ENCODE data around the gene NAAA. TPM values are rescaled to one million over a fixed set of nuclear protein-coding genes. Genes with fewer than 3 reads are reported as not detected.
"Not testable (repeated sequence)": the region's sequence is repeated elsewhere in the genome, so short reads cannot be mapped to it uniquely, and the experiment has no call there.

Gene NAAA
- total RNA-seq, 1 donor from 2014 or later, result 4.0 TPM

DNA sequence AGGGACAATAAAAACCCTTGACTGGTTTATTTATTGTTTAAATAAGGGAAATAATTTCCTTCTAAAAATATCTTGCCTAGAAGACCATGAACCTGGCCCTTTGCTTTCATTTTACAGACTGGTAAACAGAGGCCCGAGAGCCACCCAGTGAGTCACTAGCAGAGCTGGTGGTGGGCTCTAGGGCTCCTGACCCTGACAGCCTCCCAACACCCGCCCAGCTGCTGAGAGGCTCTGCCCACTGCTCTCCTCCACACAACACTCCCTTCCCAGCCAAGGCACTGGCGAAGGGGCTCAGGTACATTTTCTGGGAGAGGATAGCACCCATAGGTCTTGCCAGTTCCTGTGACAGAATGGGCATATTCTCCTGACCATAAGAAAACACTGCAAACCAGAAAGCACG is 20.5 kb downstream of the NAAA start:
- TF ChIP-seq, protein P1, sequence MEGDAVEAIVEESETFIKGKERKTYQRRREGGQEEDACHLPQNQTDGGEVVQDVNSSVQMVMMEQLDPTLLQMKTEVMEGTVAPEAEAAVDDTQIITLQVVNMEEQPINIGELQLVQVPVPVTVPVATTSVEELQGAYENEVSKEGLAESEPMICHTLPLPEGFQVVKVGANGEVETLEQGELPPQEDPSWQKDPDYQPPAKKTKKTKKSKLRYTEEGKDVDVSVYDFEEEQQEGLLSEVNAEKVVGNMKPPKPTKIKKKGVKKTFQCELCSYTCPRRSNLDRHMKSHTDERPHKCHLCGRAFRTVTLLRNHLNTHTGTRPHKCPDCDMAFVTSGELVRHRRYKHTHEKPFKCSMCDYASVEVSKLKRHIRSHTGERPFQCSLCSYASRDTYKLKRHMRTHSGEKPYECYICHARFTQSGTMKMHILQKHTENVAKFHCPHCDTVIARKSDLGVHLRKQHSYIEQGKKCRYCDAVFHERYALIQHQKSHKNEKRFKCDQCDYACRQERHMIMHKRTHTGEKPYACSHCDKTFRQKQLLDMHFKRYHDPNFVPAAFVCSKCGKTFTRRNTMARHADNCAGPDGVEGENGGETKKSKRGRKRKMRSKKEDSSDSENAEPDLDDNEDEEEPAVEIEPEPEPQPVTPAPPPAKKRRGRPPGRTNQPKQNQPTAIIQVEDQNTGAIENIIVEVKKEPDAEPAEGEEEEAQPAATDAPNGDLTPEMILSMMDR (IDR thresholded peaks at IDR 0.05; ENCODE audit: unreplicated experiment), result no peak
- H3K36me3 Mint-ChIP-seq (ENCODE audit: low read depth, unreplicated experiment), result peaks cover 10% of the 10 kb centered on the region
- no peak for DNase-seq (ENCODE audit: low spot score)
- no peaks in the 10 kb centered on the region for H3K9me3 Mint-ChIP-seq (ENCODE audit: unreplicated experiment)
- no peak overlapping the region for H3K4me3 Mint-ChIP-seq (ENCODE audit: unreplicated experiment)
- H3K4me1 Mint-ChIP-seq (ENCODE audit: unreplicated experiment), result peaks cover 12% of the 10 kb centered on the region
- H3K27ac Mint-ChIP-seq (ENCODE audit: unreplicated experiment), result no peak overlapping the region
- H3K27me3 Mint-ChIP-seq (ENCODE audit: unreplicated experiment), result no peaks in the 10 kb centered on the region

DNA sequence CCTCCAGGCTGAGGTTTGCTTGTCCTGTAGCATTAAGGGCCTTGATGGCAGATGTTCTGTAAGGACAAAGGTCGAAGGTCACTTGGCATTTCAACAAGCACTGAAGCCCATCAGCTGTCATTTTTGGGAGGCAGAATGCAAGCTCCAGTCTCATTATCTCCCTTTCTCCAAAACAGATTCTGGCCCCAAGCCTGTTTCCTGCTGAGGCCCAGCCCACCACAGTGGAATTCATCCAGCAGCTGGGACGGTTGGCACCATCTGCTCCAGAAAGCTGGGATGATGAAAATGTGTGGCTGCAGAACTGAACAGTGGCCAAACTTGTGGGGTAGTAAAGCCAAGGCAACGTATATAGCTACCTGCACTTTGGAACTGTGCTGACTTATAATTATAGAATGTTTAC is 20.9 kb downstream of the NAAA start:
- H3K4me3 Mint-ChIP-seq (ENCODE audit: unreplicated experiment), result no peak overlapping the region
- no peaks in the 10 kb centered on the region for H3K27me3 Mint-ChIP-seq (ENCODE audit: unreplicated experiment)
- TF ChIP-seq, protein P1 (IDR thresholded peaks at IDR 0.05; ENCODE audit: unreplicated experiment), result no peak
- no peak for DNase-seq (ENCODE audit: low spot score)
- H3K9me3 Mint-ChIP-seq (ENCODE audit: unreplicated experiment), result no peaks in the 10 kb centered on the region
- H3K36me3 Mint-ChIP-seq (ENCODE audit: low read depth, unreplicated experiment), result peaks cover 10% of the 10 kb centered on the region
- H3K4me1 Mint-ChIP-seq (ENCODE audit: unreplicated experiment), result peaks cover 12% of the 10 kb centered on the region
- H3K27ac Mint-ChIP-seq (ENCODE audit: unreplicated experiment), result no peak overlapping the region

DNA sequence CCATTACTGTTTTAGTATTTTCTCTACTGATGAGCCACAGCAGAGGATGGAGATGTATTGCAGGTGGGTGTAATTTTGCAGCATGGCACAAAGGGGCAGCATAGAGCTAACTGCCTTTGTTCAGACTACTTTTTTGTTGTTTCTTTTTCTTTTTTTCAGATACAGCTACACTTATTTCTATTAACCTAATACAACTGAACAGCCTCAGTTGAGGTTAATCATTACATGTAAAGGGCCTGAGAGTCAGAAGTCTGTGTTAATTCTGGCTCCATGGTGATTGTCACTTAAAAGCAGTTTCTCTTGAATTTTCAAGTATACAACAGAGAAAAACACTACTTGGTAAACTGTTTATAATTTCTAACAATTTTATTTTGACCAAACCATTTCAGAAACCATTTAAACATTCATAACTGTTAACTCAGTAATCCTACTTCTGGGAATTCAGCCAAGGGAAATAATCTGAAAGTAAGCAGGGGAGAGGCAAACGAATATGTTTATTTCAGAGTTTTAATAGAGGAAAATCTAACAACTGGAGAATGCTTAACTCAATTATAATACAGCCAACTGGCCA is 24.6 kb downstream of the NAAA start:
- H3K27ac Mint-ChIP-seq (ENCODE audit: unreplicated experiment), result no peak overlapping the region
- TF ChIP-seq, protein P1 (IDR thresholded peaks at IDR 0.05; ENCODE audit: unreplicated experiment), result peak; percentile 78

DNA sequence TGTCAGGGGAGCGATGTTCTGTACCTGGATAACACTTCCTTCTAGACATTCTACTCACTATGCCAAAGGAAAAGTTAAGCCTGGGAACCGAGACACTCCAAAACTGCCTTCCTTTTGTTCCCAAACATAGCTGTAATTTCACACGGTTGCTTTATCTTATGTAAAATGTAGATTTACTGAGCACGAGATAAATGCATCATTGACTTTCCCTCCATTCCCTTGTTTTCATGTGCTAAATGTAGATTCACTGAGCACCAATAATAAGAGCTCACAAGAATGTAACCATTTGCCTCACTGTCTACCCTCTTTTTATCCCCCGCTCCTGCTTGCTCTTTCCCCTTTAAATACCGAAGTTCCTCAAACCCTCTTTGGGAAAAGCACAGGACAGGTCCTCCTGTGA is 27.8 kb downstream of the NAAA start:
- H3K27me3 Mint-ChIP-seq (ENCODE audit: unreplicated experiment), result peaks cover 2% of the 10 kb centered on the region
- TF ChIP-seq, protein P1 (IDR thresholded peaks at IDR 0.05; ENCODE audit: unreplicated experiment), result no peak
- no peaks in the 10 kb centered on the region for H3K4me1 Mint-ChIP-seq (ENCODE audit: unreplicated experiment)
- no peak overlapping the region for H3K27ac Mint-ChIP-seq (ENCODE audit: unreplicated experiment)
- no peaks in the 10 kb centered on the region for H3K36me3 Mint-ChIP-seq (ENCODE audit: low read depth, unreplicated experiment)
- no peak for DNase-seq (ENCODE audit: low spot score)
- H3K9me3 Mint-ChIP-seq (ENCODE audit: unreplicated experiment), result no peaks in the 10 kb centered on the region
- H3K4me3 Mint-ChIP-seq (ENCODE audit: unreplicated experiment), result no peak overlapping the region

More for the DNA sequence above, 24.6 kb downstream of the NAAA start:
- DNase-seq (ENCODE audit: low spot score), result peak; percentile 44
- Mint-ChIP-seq H3K9me3 (ENCODE audit: unreplicated experiment) (no peaks in the 10 kb centered on the region), H3K27me3 (ENCODE audit: unreplicated experiment) (peaks cover 2% of the 10 kb centered on the region), H3K36me3 (ENCODE audit: low read depth, unreplicated experiment) (peaks cover 4% of the 10 kb centered on the region), H3K4me3 (ENCODE audit: unreplicated experiment) (no peak overlapping the region), H3K4me1 (ENCODE audit: unreplicated experiment) (no peaks in the 10 kb centered on the region)

DNA sequence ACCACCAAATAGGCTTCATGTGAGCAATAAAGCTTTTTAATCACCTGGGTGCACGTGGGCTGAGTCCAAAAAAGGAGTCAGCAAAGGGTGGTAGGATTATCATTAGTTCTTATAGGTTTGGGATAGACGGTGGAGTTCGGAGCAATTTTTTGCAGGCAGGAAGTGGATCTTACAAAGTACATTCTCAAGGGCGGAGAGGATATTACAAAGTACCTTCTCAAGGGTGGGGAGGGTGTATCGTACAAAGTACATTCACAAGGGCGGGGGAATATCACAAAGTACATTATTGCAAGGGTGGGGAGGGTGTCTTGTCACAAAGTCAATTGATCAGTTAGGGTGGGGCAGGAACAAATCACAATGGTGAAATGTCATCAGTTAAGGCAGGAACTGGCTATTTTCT is 30.0 kb downstream of the NAAA start:
- H3K4me1 Mint-ChIP-seq (ENCODE audit: unreplicated experiment); H3K27me3 Mint-ChIP-seq (ENCODE audit: unreplicated experiment); H3K36me3 Mint-ChIP-seq (ENCODE audit: low read depth, unreplicated experiment); H3K27ac Mint-ChIP-seq (ENCODE audit: unreplicated experiment); H3K4me3 Mint-ChIP-seq (ENCODE audit: unreplicated experiment); DNase-seq (ENCODE audit: low spot score); H3K9me3 Mint-ChIP-seq (ENCODE audit: unreplicated experiment): not testable (repeated sequence)

All from endothelial cell (in vitro differentiated cells).